ENCODE measurements around the gene SCN5A.

GRCh38 chr3:38601956-38602550, 47.4 kb downstream of the SCN5A start:
- no peak for TF ChIP-seq CTCF (IDR thresholded peaks at IDR 0.05; ENCODE audit: low read depth, low read length)
- TF ChIP-seq EZH2phosphoT487 (IDR thresholded peaks at IDR 0.05; ENCODE audit: low read depth), result no peak

All from OCI-LY3 (cell line).